UCSD-AML1 (cell line): Measurements from ENCODE around the gene CAMTA1.
A peak's percentile ranks its signal among the peaks of the same experiment; 100 is the strongest.

Experiments used
- DNase-seq: peaks from one replicate; lab custom pipeline; 2025; ENCODE audit not compliant: unreplicated experiment; lab: John Stamatoyannopoulos, UW

The CAMTA1 gene

GRCh38 chr1:7534061-7534825 is 749.0 kb downstream of the CAMTA1 start:
- DNase-seq: no peak

GRCh38 chr1:7535016-7535415 is 749.8 kb downstream of the CAMTA1 start:
- no peak for DNase-seq

DNA sequence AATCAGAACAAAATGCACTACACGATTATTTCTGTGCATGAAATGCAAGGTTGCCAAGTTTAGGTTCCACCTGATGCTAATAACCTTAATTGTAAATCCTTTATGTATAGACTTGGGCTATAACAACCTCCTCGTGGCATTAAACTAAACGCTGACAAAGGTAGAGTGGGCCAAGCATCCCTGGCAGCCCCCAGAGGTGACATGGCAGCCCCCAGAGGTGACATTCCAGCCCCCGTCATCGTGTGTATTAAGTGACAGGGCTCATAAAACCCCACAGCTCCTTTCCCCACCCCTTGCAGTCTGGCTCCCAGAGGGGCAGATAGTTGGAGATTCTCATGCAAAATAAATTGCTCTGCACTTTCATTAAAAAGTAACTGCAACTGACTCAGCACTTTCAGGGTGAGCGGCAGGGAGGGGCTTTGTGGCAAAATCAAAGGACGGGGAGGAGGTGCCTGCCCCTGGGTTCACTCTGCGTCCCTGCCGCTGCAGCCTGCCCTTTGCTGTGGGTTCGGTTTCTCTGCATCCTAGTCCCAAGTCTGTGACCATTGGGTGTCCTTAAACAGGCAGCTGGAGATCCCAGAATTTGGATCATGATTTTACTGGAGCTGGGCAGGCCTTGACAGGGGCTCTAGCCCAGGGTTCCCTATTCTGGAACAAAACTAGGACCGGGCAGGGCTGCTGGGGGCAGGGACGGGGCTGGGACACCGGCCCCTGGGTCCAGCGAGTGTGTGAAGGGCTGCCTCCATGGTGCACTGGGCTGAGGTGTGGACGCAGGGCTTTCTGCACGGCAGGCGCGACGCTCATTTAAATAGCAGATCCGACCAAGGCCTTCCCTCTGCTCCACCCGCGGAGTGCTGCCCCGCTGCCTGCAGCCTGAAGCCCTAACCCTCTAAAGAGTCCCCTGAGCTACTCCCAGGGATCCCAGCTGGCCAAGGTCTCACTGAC is 751.0 kb downstream of the CAMTA1 start:
- DNase-seq: no peak

- DNase-seq: no peak
Measured at GRCh38 chr1:7536891-7537591, 751.8 kb downstream of the CAMTA1 start.

- no peak for DNase-seq
Measured at GRCh38 chr1:7538033-7538432, 752.8 kb downstream of the CAMTA1 start.

GRCh38 chr1:7538849-7539768 is 753.9 kb downstream of the CAMTA1 start:
- no peak for DNase-seq

- peak; percentile 34 for DNase-seq
Measured at GRCh38 chr1:7539769-7540175, 754.5 kb downstream of the CAMTA1 start.

- no peak for DNase-seq
Measured at GRCh38 chr1:7540816-7541215, 755.6 kb downstream of the CAMTA1 start.

GRCh38 chr1:7541629-7542028 is 756.4 kb downstream of the CAMTA1 start:
- no peak for DNase-seq

DNA sequence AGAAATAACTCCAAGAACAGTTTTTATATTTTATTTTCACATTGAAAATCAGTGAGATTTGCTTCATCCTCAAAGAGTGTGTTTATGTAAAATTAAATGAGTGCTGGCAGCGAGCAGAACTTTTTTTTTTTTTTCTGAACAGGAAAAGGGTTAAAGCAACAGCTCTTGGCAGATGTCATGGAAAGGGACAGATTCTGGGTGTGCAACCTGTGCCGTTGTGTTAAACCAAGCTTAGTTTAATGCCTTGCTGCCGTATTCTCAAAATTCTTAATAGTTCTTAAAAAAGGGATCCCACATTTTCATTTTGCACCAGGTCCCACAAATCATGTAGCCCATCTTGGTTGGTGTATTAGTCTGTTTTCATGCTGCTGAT is 758.5 kb downstream of the CAMTA1 start:
- DNase-seq: no peak

DNA sequence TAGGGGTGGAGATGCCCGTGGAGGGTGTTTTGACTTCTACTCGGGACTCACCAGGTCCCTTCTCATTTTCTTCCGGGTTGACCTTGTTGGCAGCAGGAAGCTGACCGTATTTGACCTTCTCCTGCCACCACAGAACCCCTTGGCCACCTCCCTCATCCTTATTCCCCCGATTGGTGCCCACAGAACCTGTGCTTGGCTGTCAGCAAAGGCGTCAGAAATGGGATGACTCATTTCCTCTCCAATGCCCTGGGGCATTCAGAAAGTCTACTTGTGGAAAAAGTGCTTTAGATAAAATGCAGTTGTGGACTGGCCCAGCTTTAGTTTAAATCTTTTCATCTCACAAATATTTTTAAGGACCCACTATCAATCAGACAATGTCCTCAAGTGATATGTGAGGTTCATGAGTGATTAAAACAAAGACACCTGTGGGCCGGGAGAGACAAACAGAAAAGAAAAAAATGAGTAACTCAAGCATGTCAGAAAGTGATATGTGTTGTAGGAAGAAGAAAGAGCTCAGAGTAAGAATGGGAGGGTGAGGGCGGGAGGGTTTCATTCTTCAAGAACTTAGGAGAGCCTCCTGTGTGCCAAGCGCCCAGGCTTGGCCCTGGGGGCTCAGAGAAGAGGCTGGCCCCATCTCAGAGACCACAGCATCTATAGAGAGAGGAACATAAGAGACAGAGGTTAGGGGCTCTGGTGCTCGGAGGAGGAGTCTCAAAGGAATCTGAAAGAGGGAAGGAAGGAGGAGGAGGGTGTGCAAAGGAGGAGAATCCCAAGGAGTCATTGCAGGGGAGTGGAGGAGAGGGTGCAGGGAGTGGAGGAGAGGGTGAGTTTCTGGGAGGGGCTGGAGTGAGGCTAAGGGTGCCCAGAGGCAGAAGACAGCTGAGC is 764.3 kb downstream of the CAMTA1 start:
- DNase-seq: peak; percentile 66

GRCh38 chr1:7550261-7550865 is 765.1 kb downstream of the CAMTA1 start:
- DNase-seq: no peak

DNA sequence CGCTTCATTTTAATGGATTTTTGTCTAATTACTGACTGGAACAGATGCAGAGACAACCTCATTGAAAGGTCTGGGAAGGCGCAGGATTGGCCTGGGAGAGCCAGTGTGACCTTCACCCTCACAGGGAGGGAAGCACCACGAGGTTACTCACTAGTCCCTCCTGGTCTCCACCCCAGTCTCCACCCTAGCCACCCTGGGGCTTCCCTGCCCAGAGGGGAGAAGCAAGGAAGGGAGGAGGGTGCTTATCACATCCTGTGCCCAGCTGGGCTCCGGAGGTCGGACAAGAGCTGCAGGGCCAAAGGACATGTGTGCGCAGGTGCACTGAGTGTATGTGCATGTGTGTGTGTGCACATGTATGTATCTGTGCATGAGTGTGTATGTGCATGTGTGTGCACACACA is 765.7 kb downstream of the CAMTA1 start:
- no peak for DNase-seq

DNA sequence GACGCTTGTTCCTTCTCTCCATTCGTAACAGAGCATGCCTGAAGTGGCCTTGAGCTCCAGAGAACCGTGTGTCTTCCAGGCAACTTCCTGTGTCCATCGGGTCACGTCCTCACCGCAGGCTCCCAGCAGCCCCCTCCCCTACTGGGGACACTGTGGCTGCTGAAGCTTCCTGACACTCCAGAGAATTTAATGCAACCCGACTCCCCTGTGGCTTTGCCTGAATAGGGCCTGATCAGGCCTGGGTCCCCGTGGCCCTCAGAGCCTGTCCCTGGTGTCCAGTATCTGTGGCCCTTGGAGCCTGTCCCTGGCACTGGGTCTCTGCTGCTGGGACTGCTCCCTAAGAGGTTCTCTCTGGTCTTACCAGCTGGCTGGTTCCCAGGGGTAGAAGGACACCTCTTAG is 766.2 kb downstream of the CAMTA1 start:
- no peak for DNase-seq

GRCh38 chr1:7552402-7552801 is 767.1 kb downstream of the CAMTA1 start:
- peak; percentile 45 for DNase-seq

- no peak for DNase-seq
Measured at GRCh38 chr1:7553042-7553690, 767.9 kb downstream of the CAMTA1 start.

DNA sequence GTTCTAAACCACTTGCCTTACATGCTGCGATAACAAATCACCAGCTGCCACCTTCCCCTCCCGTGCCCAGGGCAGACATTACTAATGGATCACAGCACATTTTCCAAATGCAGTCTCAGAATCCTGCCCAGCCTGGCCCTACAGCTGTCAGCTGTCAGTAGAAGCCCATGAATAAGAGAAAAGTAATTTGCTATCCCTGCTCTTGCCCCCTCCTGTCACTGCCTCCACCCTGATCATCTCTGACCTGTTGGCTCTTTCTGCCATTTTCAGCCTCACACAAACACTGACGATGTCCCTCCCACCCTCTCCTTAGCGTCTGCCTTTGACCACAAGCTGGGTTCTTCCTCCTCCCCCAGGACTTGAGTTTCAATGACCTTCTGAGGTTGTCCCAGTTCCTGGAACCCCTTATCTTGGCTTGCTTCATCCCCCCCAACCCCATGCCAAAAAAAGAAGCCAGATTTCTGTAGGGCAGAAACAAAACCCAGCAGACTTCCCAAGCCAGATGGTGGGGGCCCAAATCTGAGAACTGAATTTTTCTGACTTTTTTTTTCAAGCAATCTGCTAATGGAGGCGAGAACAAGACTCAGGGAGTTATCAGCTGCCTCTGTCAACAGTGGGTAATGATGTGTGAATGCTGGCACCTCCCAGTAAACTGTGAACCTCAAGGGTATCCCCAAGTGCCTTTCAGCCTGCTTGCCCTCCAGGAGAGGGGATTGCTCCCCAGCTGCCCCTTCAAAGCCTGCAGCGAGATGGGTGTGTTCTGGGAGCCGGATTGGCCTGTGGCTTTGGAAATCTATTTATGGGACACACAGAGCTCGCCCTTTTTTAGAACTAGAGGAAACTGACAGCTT is 769.4 kb downstream of the CAMTA1 start:
- DNase-seq: peak; percentile 31
